OCI-LY7 (cell line): Measurements from ENCODE around the gene NPR1.

Experiments used
- EZH2phosphoT487 ChIP-seq: fragments of 200-600 bp; sonication (generic); IDR thresholded peaks from 2 replicates; pipeline ENCODE4 v1.6.1; 2018; ENCODE audit warnings: low read depth, borderline replicate concordance, mild to moderate bottlenecking, mixed run types, antibody characterized with exemption, low read length, moderate library complexity, mixed read lengths
- TF ChIP-seq, protein P1 (sequence below): fragments of 200-600 bp; sonication (generic); conservative IDR thresholded peaks from 2 replicates; pipeline ENCODE4 v1.5.1; 2014; ENCODE audit warnings: mild to moderate bottlenecking, antibody characterized with exemption, low read length, moderate library complexity, mixed read lengths

DNA sequence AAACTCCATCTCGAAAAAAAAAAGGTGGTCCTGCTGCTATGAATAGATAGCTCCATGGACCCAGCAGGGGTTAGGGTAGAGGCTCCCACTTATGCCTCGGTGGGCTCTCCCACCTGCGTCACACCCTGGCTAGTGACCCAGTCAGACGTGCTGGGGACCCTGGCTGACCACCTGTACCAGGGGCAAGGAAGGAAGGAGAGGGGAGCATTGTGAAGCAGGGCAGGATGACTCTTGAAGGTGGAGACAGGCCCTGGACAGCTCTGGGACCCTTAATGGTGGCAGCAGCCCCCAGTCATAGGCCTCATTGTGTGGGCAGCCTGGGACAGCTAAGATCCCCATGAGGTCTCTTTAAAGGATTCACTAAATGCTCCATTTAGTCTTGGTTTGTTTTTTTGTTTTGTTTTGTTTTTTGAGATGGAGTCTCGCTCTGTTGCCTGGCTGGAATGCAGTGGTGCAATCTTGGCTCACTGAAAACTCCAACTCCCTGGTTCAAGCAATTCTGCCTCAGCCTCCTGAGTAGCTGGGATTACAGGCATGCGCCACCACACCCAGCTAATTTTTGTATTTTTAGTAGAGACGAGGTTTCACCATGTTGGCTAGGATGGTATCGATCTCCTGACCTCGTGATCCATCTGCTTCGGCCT is 30.4 kb upstream of the NPR1 start:
- TF ChIP-seq, protein P1, sequence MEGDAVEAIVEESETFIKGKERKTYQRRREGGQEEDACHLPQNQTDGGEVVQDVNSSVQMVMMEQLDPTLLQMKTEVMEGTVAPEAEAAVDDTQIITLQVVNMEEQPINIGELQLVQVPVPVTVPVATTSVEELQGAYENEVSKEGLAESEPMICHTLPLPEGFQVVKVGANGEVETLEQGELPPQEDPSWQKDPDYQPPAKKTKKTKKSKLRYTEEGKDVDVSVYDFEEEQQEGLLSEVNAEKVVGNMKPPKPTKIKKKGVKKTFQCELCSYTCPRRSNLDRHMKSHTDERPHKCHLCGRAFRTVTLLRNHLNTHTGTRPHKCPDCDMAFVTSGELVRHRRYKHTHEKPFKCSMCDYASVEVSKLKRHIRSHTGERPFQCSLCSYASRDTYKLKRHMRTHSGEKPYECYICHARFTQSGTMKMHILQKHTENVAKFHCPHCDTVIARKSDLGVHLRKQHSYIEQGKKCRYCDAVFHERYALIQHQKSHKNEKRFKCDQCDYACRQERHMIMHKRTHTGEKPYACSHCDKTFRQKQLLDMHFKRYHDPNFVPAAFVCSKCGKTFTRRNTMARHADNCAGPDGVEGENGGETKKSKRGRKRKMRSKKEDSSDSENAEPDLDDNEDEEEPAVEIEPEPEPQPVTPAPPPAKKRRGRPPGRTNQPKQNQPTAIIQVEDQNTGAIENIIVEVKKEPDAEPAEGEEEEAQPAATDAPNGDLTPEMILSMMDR, result no peak
- TF ChIP-seq EZH2phosphoT487, result no peak
